HG03045 (cell line): Measurements from ENCODE around the gene LIPH.
"Not testable (repeated sequence)": the region's sequence is repeated elsewhere in the genome, so short reads cannot be mapped to it uniquely, and the experiment has no call there.

ENCODE experiments used
- ATAC-seq: cut with Tn5 transposase; IDR thresholded peaks from one replicate; pipeline ENCODE4 v1.9.1; 2021; ENCODE audit warnings: mild to moderate bottlenecking, moderate library complexity; ENCODE audit not compliant: unreplicated experiment

Gene LIPH

DNA sequence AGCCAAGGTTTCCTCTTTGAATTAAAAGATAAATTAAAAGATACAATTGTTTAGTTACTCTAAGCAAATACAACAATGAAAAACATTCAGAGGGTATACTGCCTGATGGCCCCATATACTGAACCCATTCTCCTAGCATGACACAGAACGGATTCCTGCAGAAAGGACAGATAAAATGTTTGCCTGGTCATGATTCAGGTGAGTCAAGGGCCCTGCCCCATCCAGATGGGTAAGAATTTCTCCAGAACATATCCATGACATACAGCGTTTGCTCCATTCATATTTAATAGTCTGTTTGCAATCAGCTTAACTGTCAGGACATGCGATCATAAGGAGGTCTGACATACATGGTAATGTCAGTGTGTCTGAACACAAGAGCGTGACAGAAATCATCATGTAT lies 62.1 kb downstream of the LIPH start:
- ATAC-seq: no peak

DNA sequence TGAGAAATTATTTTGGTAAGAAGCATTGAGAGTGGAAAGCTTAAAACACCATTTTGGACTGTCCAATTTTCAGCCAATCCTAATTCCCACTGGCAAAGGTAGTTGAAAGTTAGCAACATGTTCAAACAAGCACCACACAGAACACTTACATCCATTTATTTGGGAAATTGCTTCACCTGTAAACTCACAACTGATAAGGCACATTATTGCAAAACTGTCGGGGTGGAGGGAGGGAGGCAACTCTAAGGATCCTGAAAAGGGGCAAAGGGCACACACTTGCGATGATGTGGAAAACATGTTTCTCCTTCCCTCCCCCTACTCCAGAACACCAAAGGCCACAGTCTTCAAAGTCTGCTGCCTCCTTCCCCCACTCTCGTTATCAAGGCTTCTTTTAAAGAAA lies 62.9 kb downstream of the LIPH start:
- ATAC-seq: no peak

DNA sequence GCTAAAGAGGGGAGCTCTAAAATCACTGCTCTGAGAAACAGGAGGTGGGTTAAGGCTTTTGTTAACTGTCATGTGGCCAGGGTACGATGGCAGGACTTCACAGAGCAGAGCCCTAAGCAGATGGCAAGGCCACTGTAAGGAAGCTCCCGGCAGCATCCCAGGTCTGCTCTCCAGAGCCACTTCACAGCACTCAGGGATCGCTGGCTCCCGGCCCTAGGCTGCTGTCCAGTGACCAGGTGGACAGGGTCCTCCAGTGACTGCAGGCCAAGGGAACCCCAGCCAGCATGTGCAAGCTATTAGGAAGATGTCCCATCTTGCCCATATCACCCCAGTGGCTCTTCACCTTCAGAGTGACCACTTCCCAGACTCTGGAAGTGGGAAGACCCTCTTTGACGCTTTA lies 63.9 kb downstream of the LIPH start:
- ATAC-seq: no peak

DNA sequence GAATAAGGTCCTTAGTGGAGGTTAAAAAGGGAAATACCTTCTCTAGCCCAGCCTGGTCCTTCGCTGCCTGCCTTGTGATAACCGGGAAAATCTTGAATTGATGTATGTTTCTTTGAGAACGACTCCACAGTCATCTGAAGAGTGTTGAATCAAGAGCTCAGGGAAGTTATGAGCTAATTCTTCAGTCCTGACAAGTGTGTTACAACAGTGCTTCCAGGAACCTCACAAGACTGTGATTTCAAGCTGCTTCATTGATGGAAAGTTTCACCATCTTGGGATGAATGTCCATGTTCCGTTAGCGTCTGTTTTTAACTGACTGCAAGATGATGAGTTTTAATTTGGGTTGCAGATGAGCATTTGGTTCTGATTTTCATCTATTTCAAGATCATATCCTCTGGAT lies 66.0 kb downstream of the LIPH start:
- no peak for ATAC-seq

DNA sequence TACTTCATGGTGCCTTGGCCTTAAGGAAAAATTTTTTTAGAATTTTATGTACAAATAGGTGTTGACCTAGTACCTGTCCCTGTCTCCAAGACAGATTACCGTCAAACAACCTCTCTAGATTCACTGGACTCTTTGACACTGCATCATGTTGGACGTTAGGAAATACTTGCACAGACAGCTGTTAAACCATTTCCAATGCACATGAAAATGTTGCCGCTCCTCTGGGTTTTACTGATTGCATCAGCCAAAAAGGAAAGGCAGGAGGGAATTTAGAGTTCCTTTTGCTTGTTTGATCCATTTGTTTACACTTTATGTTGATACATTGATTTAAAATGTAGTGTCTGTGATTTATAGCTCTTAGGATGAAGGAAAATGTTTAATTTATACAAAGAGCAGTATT lies 68.1 kb downstream of the LIPH start:
- ATAC-seq: no peak

DNA sequence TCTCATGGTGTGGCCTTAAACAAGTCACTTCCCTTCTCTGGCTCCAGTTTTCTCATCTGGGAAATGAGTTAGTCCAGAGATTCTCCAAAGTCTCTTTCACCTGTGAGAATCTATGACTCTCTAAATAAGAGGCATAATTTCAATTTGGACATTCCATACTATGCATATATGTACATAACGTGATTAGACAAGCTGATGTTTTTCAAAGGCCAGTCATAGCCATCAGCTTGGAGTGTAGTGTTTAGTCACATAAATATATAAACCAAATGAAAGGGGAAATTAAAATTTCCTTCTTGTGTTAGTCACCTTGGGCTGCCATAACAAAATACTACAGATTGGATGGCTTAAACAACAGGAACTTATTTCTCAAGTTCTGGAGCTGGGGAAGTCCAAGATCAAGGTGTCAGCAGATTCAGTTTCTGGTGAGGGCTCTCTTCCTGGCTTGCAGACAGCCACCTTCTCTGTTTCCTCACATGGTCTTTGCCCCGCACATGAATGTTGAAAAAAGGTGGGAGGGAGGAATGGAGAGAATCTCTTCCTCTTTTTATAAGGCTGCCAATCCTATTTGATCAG lies 72.9 kb downstream of the LIPH start:
- ATAC-seq: no peak

DNA sequence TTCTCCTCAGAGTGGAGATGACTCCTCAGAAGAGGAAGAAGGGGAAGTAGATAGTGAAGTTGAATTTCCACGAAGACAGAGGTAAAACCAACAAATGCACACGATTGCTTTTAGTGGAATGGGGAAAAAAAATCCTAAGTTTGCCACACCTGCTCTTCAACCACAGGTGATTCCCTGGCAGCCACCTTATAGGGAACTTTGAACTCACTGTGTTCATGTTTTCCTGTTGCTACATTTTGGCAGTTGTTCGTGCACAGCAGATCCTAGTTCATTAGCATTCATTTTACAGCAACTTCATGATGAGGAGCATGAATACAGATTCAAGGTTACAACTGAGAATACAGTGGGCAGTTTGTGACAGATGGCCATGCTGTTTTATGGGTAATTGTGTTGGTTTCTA lies 75.1 kb downstream of the LIPH start:
- no peak for ATAC-seq

DNA sequence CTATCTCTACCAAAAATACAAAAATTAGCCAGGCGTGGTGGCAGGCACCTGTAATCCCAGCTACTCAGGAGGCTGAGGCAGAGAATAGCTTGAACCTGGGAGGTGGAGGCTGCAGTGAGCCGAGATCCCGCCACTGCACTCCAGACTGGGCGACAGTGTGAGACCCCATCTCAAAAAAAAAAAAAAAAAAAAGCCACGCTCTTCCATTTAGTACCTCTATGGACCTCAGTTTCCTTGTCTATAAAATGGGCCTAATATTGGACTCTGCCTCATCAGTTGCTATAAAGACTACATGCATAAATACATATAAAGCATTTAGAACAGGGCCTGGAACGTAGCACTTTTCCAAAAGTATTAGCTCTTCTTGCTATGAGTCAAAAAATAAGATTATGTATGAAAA lies 77.5 kb downstream of the LIPH start:
- not testable (repeated sequence) for ATAC-seq

DNA sequence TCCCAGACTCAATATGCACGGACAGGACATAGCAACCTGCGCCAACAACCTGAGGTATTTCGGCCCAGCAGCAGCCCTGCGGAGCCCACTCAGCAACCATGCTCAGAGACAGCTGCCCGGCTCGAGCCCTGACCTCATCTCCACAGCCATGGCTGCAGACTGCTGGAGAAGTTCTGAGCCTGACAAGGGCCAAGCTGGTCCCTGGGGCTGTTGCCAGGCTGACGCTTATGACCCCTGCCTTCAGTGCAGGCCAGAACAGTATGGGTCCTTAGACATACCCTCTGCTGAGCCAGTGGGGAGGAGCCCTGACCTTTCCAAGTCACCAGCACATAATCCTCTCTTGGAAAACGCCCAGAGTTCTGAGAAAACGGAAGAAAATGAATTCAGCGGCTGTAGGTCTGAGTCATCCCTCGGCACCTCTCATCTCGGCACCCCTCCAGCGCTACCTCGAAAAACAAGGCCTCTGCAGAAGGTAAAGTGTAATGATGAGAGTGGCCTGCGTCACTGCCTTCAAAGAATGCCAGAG lies 79.0 kb downstream of the LIPH start:
- ATAC-seq: no peak

DNA sequence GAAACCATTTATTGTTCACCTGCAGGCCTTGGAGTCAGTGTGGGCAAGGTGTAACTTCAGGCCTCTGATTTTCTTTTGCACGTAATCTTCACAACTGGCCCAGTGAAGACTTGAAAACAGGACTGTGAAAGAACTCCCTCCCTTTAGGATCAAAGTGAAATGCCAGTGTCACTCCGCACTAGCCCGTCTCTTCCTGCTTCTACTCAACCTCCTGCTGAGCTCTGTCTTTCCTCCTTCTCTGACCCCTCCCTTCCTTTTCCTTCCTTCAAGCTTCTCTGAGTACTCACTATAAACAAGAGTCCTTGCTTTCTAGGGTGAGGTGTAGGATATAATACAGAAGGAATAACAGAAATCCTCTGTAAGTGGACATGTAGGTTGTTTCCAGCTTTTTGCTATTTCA lies 82.1 kb downstream of the LIPH start:
- ATAC-seq: no peak

DNA sequence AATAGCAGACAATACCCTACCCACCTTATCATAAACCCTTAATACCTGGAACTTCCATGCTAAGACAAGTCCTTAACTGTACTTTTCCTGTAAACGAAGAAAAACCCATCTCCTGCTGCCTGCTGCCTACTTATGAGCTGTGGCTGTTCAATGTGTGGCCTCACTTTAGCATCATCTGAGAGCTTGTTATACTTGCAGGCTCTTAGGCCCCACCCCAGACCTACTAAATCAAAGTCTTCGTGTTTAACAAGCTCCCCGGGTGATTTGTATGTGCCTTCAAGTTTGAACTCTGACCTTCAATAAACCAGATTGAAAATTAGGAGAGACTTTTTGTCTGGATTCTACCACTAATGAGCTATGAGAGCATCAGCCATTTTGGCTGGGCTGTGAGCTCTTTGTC lies 82.8 kb downstream of the LIPH start:
- ATAC-seq: no peak

DNA sequence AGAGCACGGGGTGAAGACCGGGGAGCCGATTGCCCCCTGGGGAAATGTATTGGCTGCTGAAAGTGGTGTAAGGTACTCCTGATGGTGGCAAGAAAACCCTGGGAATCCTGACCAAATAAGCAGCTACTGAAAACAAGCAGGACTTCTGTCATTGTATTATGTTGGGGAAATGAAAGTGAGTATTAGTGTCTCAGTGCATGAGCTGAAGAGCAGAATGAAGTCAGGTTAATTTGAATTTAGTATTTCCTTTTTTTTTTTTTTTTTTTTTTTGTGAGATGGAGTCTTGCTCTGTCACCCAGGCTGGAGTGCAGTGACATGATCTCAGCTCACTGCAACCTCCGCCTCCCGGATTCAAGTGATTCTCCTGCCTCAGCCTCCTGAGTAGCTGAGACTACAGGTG lies 86.3 kb downstream of the LIPH start:
- ATAC-seq: not testable (repeated sequence)

DNA sequence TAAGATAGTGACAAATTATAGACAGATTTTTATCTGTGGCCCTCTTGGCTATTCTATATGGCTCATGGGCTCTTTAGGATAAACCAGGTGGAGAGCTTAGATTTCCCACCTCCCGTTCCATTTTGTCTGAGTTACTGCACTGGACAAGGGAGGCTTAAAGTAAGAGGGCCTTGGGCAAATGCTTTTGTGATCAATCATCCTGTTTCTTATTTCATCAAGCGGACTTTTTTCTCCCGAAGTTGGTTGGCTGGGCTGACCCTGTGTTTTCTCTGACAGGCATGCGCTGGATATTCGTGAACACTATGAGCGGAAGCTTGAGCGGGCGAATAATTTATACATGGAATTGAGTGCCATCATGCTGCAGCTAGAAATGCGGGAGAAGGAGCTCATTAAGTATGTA lies 86.9 kb downstream of the LIPH start:
- no peak for ATAC-seq

DNA sequence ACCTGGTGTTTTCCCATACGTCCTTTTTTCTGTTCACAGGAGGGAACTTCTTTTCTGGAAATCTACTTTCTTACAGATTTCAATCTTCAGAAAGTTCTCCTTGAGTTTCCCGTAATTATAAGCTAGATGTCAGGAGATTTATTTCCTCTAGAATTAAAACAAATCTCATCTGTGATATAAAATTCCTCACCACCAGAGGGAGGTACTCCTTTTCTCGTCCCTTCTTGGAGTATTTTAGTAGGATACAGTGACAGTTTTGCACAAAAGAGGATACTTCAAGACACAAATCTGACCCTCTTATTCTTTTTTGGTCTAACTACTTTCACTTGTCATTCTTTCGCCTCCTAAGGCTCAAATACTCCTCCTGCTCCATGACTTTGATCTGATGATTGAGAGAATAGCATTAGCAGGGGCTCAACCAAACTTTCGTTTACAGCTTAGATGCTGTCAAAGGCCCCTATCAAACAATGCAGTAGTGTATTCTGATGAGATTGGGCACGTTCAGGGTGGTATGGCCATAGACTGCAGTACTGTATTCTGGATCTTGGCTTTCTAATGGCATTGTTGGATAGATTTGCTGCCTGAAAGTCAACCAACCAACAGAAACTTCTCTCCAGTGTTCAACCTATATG lies 91.6 kb downstream of the LIPH start:
- ATAC-seq: no peak

DNA sequence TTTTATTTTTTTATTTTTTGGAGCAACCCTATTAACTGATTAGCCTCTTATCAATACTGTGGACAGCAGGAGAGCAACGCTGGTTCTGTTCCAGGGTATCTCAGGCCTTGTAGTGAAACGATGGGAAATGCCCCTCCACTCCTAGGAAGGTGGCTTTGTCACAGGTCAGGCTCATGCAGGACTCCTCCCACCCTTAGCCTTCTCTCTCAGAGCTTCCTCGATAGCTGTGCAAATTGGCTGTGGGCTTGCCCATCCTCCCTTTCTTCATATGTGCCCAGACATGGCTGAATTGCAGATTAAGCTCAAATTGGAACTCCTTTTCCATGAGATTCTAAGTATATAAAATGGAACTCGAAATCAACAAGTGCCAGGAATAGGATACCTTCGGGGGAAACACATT lies 92.1 kb downstream of the LIPH start:
- no peak for ATAC-seq

DNA sequence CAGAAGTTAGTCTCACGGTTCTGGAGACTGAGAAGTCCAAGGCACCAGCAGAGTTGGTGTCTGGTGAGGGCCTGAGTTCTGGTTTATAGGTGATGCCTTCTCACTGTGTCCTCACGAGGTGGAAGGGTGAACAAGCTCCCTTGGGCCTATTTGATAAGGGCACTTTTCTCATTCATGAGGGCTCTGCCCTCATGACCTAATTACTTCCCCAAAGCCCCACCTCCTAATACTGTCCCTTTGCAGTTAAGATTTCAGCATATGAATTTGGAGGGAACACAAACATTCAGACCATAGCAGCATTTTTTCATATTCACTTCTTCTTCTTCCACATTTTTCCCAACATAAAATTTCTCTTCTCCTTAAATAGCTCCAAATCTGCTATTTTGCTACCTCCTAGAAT lies 95.0 kb downstream of the LIPH start:
- no peak for ATAC-seq
